ENCODE measurements around the gene USF2. TPM values are rescaled to one million over a fixed set of nuclear protein-coding genes. Genes with fewer than 3 reads are reported as not detected.
A peak's percentile ranks its signal among the peaks of the same experiment; 100 is the strongest.

USF2 gene
- polyA plus RNA-seq, 1 donor: 121 TPM

- no CpG with 5 or more reads among the region's 6 CpGs for WGBS (ENCODE audit: insufficient coverage, low lambda C conversion rate)
- Histone ChIP-seq H3K36me3 (ENCODE audit: control insufficient read depth, insufficient read depth, low read length) (peaks cover 42% of the 10 kb centered on the region), H3K9me3 (ENCODE audit: control insufficient read depth, low read depth, low read length) (peaks cover 4% of the 10 kb centered on the region), H3K27ac (ENCODE audit: low read length) (no peak overlapping the region), H3K27me3 (ENCODE audit: control insufficient read depth, insufficient read depth, low read length) (no peaks in the 10 kb centered on the region), H3K4me1 (ENCODE audit: control insufficient read depth, insufficient read depth, low read length) (peaks cover 8% of the 10 kb centered on the region), H3K4me3 (ENCODE audit: low read length) (no peak overlapping the region)
- DNase-seq: no peak
Measured at GRCh38 chr19:35265126-35265899, 3.4 kb upstream of the USF2 start.

DNA sequence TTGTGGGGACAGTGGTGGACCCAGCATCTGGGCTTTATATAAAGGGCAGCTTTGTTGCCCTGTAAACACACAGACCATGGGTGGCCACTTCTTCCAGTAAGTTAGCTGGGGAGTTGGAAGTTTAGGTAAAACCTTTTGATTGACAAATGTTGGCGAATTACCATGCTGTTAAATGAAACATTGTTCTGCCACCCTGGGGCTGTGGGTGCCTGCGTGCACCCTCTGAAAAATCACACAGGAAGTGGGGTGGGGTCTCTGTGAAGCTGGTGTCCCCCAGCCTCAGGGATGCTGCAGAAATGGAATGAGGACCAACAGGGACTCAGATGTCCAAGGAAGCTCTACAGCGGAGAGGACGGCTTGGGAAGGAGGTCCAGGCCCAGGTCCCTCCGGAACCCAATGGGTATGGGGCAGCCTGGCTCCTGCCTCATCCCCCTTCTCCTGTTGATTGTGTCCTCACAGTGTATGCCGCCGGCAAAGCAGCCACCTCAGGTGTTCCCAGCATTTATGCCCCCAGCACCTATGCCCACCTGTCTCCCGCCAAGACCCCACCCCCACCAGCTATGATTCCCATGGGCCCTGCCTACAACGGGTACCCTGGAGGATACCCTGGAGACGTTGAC is 2.8 kb upstream of the USF2 start:
- peaks cover 4% of the 10 kb centered on the region for H3K9me3 ChIP-seq (ENCODE audit: control insufficient read depth, low read depth, low read length)
- peaks cover 49% of the 10 kb centered on the region for H3K36me3 ChIP-seq (ENCODE audit: control insufficient read depth, insufficient read depth, low read length)
- no peak overlapping the region for H3K4me3 ChIP-seq (ENCODE audit: low read length)
- no peak for DNase-seq
- H3K4me1 ChIP-seq (ENCODE audit: control insufficient read depth, insufficient read depth, low read length): peaks cover 9% of the 10 kb centered on the region
- H3K27ac ChIP-seq (ENCODE audit: low read length): no peak overlapping the region
- WGBS (ENCODE audit: insufficient coverage, low lambda C conversion rate): no CpG with 5 or more reads among the region's 10 CpGs
- H3K27me3 ChIP-seq (ENCODE audit: control insufficient read depth, insufficient read depth, low read length): no peaks in the 10 kb centered on the region

DNA sequence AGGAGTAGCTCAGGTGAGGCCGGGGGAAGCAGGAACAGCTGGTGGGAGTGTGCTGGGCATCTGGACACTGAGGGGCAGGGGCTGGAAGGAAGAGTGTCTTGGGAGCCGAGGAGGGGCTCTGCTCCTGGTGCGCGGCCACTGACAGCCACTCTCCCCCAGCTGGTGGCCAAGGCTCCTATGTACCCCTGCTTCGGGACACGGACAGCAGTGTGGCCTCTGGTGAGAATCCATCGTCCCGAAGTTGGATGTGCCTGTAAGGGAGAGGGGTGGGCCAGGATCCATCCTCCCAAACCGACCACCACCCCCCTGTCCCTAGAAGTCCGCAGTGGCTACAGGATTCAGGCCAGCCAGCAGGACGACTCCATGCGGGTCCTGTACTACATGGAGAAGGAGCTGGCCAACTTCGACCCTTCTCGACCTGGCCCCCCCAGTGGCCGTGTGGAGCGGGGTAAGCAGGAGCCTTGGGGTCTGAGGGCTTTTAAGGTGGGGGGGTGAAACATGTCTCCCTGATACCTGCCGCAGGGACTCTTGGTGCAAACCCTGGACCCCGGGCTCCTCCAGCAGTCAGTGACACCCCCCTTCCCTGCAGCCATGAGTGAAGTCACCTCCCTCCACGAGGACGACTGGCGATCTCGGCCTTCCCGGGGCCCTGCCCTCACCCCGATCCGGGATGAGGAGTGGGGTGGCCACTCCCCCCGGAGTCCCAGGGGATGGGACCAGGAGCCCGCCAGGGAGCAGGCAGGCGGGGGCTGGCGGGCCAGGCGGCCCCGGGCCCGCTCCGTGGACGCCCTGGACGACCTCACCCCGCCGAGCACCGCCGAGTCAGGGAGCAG is 2.0 kb upstream of the USF2 start:
- Histone ChIP-seq H3K4me3 (ENCODE audit: low read length) (peak overlapping the region; percentile 69), H3K36me3 (ENCODE audit: control insufficient read depth, insufficient read depth, low read length) (peaks cover 51% of the 10 kb centered on the region), H3K27me3 (ENCODE audit: control insufficient read depth, insufficient read depth, low read length) (no peaks in the 10 kb centered on the region), H3K4me1 (ENCODE audit: control insufficient read depth, insufficient read depth, low read length) (peaks cover 9% of the 10 kb centered on the region), H3K9me3 (ENCODE audit: control insufficient read depth, low read depth, low read length) (peaks cover 4% of the 10 kb centered on the region), H3K27ac (ENCODE audit: low read length) (peak overlapping the region; percentile 87)
- DNase-seq: peak in 1 of 2 donors; percentile 45
- no CpG with 5 or more reads among the region's 39 CpGs for WGBS (ENCODE audit: insufficient coverage, low lambda C conversion rate)

- H3K27ac ChIP-seq (ENCODE audit: low read length): peak overlapping the region; percentile 87
- peaks cover 9% of the 10 kb centered on the region for H3K4me1 ChIP-seq (ENCODE audit: control insufficient read depth, insufficient read depth, low read length)
- peak overlapping the region; percentile 69 for H3K4me3 ChIP-seq (ENCODE audit: low read length)
- H3K27me3 ChIP-seq (ENCODE audit: control insufficient read depth, insufficient read depth, low read length): no peaks in the 10 kb centered on the region
- WGBS (ENCODE audit: insufficient coverage, low lambda C conversion rate): no CpG with 5 or more reads among the region's 40 CpGs
- peaks cover 53% of the 10 kb centered on the region for H3K36me3 ChIP-seq (ENCODE audit: control insufficient read depth, insufficient read depth, low read length)
- DNase-seq: no peak
- H3K9me3 ChIP-seq (ENCODE audit: control insufficient read depth, low read depth, low read length): peaks cover 4% of the 10 kb centered on the region
Measured at GRCh38 chr19:35267353-35267817, 1.4 kb upstream of the USF2 start.

GRCh38 chr19:35267818-35268535 is 785 bp upstream of the USF2 start:
- DNase-seq: peak; percentile 58 to 81
- no CpG with 5 or more reads among the region's 100 CpGs for WGBS (ENCODE audit: insufficient coverage, low lambda C conversion rate)

GRCh38 chr19:35269438-35270117 is 816 bp downstream of the USF2 start:
- no CpG with 5 or more reads among the region's 66 CpGs for WGBS (ENCODE audit: insufficient coverage, low lambda C conversion rate)
- H3K27me3 ChIP-seq (ENCODE audit: control insufficient read depth, insufficient read depth, low read length): no peaks in the 10 kb centered on the region
- peak; percentile 84 to 88 for DNase-seq
- peak overlapping the region; percentile 59 for H3K27ac ChIP-seq (ENCODE audit: low read length)
- peak overlapping the region; percentile 40 for H3K4me3 ChIP-seq (ENCODE audit: low read length)
- H3K9me3 ChIP-seq (ENCODE audit: control insufficient read depth, low read depth, low read length): peaks cover 4% of the 10 kb centered on the region
- peaks cover 11% of the 10 kb centered on the region for H3K4me1 ChIP-seq (ENCODE audit: control insufficient read depth, insufficient read depth, low read length)
- peaks cover 57% of the 10 kb centered on the region for H3K36me3 ChIP-seq (ENCODE audit: control insufficient read depth, insufficient read depth, low read length)

More at GRCh38 chr19:35267818-35268535, 785 bp upstream of the USF2 start:
- peaks cover 9% of the 10 kb centered on the region for H3K4me1 ChIP-seq (ENCODE audit: control insufficient read depth, insufficient read depth, low read length)
- H3K4me3 ChIP-seq (ENCODE audit: low read length): peak overlapping the region; percentile 69
- peaks cover 55% of the 10 kb centered on the region for H3K36me3 ChIP-seq (ENCODE audit: control insufficient read depth, insufficient read depth, low read length)
- peaks cover 4% of the 10 kb centered on the region for H3K9me3 ChIP-seq (ENCODE audit: control insufficient read depth, low read depth, low read length)
- H3K27ac ChIP-seq (ENCODE audit: low read length): peak overlapping the region; percentile 87
- H3K27me3 ChIP-seq (ENCODE audit: control insufficient read depth, insufficient read depth, low read length): no peaks in the 10 kb centered on the region

DNA sequence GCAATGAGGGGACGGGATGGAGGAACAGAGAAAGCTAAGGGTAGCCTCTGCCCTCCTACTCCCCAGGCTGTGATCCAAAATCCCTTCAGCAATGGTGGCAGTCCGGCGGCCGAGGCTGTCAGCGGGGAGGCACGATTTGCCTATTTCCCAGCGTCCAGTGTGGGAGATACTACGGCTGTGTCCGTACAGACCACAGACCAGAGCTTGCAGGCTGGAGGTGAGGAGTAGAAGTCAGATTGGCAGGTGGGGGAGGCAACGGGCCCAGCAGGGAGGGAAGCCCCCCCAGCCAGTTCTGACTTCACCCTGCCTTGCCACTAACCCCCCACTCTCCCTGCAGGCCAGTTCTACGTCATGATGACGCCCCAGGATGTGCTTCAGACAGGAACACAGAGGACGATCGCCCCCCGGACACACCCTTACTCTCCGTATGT is 1.6 kb downstream of the USF2 start:
- DNase-seq: no peak
- WGBS (ENCODE audit: insufficient coverage, low lambda C conversion rate): no CpG with 5 or more reads among the region's 16 CpGs
- Histone ChIP-seq H3K9me3 (ENCODE audit: control insufficient read depth, low read depth, low read length) (peaks cover 4% of the 10 kb centered on the region), H3K27ac (ENCODE audit: low read length) (no peak overlapping the region), H3K4me1 (ENCODE audit: control insufficient read depth, insufficient read depth, low read length) (peaks cover 11% of the 10 kb centered on the region), H3K27me3 (ENCODE audit: control insufficient read depth, insufficient read depth, low read length) (no peaks in the 10 kb centered on the region), H3K4me3 (ENCODE audit: low read length) (peak overlapping the region; percentile 40), H3K36me3 (ENCODE audit: control insufficient read depth, insufficient read depth, low read length) (peaks cover 58% of the 10 kb centered on the region)

DNA sequence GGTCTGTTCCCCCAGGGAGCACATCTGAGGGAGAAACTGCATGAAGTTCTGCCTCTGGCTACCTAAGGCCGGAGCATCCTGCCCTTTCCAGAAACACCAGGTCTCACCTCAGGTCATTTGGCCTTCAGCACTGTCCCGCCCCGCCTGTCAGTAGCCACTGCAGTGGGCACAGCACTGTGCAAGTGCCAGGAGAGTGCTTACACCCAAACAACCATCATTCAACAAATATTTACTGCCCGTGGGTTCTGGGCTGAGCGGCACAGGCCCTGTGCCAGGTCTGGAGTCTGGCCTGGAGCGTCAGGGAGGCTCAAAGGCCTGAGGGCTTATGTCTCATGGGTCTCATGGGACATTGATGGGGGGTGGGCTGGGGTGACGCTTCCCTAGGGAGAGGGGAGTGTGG is 2.8 kb downstream of the USF2 start:
- no peak overlapping the region for H3K27ac ChIP-seq (ENCODE audit: low read length)
- no peak overlapping the region for H3K4me3 ChIP-seq (ENCODE audit: low read length)
- H3K9me3 ChIP-seq (ENCODE audit: control insufficient read depth, low read depth, low read length): peaks cover 4% of the 10 kb centered on the region
- DNase-seq: no peak
- H3K36me3 ChIP-seq (ENCODE audit: control insufficient read depth, insufficient read depth, low read length): peaks cover 61% of the 10 kb centered on the region
- H3K4me1 ChIP-seq (ENCODE audit: control insufficient read depth, insufficient read depth, low read length): peaks cover 10% of the 10 kb centered on the region
- H3K27me3 ChIP-seq (ENCODE audit: control insufficient read depth, insufficient read depth, low read length): no peaks in the 10 kb centered on the region
- no CpG with 5 or more reads among the region's 7 CpGs for WGBS (ENCODE audit: insufficient coverage, low lambda C conversion rate)

GRCh38 chr19:35272122-35272719 is 3.5 kb downstream of the USF2 start:
- Histone ChIP-seq H3K9me3 (ENCODE audit: control insufficient read depth, low read depth, low read length) (peaks cover 4% of the 10 kb centered on the region), H3K27ac (ENCODE audit: low read length) (no peak overlapping the region), H3K36me3 (ENCODE audit: control insufficient read depth, insufficient read depth, low read length) (peaks cover 64% of the 10 kb centered on the region), H3K4me3 (ENCODE audit: low read length) (no peak overlapping the region), H3K4me1 (ENCODE audit: control insufficient read depth, insufficient read depth, low read length) (peaks cover 6% of the 10 kb centered on the region), H3K27me3 (ENCODE audit: control insufficient read depth, insufficient read depth, low read length) (no peaks in the 10 kb centered on the region)
- 83% methylated on average over 1 of the region's 16 CpGs for WGBS (ENCODE audit: insufficient coverage, low lambda C conversion rate)
- DNase-seq: no peak

Data from large intestine (tissue), 3 donors.